ENCODE results near the gene TRIM46.

The TRIM46 gene

DNA sequence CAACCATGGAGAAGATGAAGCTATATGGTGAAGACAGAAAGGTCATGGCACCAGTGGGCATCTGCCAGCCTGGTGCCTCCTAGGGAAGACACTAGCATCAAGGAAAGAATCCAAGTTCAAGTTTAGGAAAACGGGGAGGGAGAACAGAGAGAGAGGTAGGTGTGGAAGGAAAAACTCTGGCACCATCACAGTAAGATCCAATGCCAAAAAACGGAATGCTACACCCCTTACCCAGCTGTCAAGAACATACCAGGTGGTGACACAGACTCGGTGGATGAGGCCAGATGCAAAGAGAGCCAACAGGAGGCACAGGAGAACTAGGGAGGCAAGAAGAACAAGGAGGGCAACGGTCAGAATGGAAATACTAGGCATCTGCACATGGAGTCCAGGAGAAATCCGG, 4.1 kb upstream of the TRIM46 start:
- no peak for TF ChIP-seq NFIC (IDR thresholded peaks at IDR 0.05)
- TF ChIP-seq TAF1 (IDR thresholded peaks at IDR 0.05; ENCODE audit: low read depth), result no peak
- TF ChIP-seq FOXM1 (IDR thresholded peaks at IDR 0.05; ENCODE audit: borderline replicate concordance, low read depth), result no peak

DNA sequence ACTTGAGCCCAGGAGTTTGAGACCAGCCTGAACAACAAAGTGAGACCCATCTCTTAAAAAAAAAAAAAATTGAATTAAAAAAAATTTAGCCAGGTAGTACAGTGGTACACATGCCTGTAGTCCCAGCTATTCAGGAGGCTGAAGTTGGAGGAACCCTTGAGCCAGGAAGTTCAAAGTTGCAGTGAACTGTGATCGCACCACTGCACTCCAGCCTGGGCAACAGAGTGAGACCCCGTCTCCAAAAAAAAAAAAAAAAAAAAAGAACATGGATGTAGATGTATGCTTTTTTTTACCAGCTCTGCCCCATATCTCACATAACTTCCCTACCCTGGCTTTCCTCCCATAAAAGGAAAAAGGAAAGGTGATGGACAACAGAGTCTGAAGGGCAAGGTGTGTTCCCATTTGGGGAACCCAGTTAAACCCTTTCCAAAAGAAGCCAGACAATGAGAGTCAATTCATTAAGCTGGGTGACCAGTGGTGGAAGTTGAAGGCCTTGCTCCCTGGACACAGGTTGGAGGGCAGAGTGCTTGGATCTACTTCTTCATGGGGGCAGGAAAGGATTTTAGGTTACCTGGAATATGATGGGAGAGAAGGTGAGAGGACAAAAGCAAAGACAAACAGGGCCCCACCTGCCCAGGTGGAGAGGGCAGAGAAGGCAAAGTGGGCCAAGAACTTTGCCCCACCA, 3.4 kb upstream of the TRIM46 start:
- TF ChIP-seq EP300 (IDR thresholded peaks at IDR 0.05; ENCODE audit: borderline replicate concordance), result no peak
- TF ChIP-seq EGR1 (IDR thresholded peaks at IDR 0.05), result no peak
- TF ChIP-seq TAF1 (IDR thresholded peaks at IDR 0.05; ENCODE audit: low read depth), result no peak
- TF ChIP-seq NFIC (IDR thresholded peaks at IDR 0.05), result no peak
- no peak for TF ChIP-seq FOXM1 (IDR thresholded peaks at IDR 0.05; ENCODE audit: borderline replicate concordance, low read depth)
- TF ChIP-seq CREB1 (IDR thresholded peaks at IDR 0.05; ENCODE audit: low read depth), result no peak
- no peak for TF ChIP-seq ZBTB7A (IDR thresholded peaks at IDR 0.05; ENCODE audit: low read depth)
- TF ChIP-seq CEBPB (IDR thresholded peaks at IDR 0.05), result no peak
- TF ChIP-seq, protein P1, sequence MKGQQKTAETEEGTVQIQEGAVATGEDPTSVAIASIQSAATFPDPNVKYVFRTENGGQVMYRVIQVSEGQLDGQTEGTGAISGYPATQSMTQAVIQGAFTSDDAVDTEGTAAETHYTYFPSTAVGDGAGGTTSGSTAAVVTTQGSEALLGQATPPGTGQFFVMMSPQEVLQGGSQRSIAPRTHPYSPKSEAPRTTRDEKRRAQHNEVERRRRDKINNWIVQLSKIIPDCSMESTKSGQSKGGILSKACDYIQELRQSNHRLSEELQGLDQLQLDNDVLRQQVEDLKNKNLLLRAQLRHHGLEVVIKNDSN (IDR thresholded peaks at IDR 0.05), result no peak
- no peak for TF ChIP-seq YY1 (IDR thresholded peaks at IDR 0.05; ENCODE audit: low read depth)
- no peak for TF ChIP-seq RAD21 (IDR thresholded peaks at IDR 0.05; ENCODE audit: low read depth)
- no peak for TF ChIP-seq TCF12 (IDR thresholded peaks at IDR 0.05; ENCODE audit: low read depth)
- TF ChIP-seq, protein P2, sequence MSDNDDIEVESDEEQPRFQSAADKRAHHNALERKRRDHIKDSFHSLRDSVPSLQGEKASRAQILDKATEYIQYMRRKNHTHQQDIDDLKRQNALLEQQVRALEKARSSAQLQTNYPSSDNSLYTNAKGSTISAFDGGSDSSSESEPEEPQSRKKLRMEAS (IDR thresholded peaks at IDR 0.05), result no peak
- no peak for TF ChIP-seq TEAD4 (IDR thresholded peaks at IDR 0.05)
- TF ChIP-seq, protein P3, sequence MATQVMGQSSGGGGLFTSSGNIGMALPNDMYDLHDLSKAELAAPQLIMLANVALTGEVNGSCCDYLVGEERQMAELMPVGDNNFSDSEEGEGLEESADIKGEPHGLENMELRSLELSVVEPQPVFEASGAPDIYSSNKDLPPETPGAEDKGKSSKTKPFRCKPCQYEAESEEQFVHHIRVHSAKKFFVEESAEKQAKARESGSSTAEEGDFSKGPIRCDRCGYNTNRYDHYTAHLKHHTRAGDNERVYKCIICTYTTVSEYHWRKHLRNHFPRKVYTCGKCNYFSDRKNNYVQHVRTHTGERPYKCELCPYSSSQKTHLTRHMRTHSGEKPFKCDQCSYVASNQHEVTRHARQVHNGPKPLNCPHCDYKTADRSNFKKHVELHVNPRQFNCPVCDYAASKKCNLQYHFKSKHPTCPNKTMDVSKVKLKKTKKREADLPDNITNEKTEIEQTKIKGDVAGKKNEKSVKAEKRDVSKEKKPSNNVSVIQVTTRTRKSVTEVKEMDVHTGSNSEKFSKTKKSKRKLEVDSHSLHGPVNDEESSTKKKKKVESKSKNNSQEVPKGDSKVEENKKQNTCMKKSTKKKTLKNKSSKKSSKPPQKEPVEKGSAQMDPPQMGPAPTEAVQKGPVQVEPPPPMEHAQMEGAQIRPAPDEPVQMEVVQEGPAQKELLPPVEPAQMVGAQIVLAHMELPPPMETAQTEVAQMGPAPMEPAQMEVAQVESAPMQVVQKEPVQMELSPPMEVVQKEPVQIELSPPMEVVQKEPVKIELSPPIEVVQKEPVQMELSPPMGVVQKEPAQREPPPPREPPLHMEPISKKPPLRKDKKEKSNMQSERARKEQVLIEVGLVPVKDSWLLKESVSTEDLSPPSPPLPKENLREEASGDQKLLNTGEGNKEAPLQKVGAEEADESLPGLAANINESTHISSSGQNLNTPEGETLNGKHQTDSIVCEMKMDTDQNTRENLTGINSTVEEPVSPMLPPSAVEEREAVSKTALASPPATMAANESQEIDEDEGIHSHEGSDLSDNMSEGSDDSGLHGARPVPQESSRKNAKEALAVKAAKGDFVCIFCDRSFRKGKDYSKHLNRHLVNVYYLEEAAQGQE (IDR thresholded peaks at IDR 0.05; ENCODE audit: low read depth), result no peak

DNA sequence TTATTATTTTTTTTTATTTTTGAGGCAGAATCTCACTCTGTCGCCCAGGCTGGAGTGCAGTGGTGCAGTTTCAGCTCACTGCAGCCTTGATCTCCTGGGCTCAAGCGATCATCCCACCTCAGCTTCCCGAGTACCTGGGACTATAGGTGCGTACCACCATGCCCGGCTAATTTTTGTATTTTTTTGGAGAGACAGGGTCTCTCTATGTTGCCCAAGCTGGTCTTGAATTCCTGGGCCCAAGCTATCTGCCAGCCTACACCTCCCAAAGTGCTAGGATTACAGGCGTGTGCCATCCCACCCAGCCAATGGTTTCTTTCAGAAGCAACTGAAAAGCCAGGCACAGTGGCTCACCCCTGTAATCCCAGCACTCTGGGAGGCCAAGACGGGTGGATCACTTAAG, 2.8 kb upstream of the TRIM46 start:
- no peak for TF ChIP-seq TEAD4 (IDR thresholded peaks at IDR 0.05)
- TF ChIP-seq, protein P1 (IDR thresholded peaks at IDR 0.05), result no peak
- no peak for TF ChIP-seq NFIC (IDR thresholded peaks at IDR 0.05)
- no peak for TF ChIP-seq TAF1 (IDR thresholded peaks at IDR 0.05; ENCODE audit: low read depth)
- no peak for TF ChIP-seq ZBTB7A (IDR thresholded peaks at IDR 0.05; ENCODE audit: low read depth)
- no peak for TF ChIP-seq YY1 (IDR thresholded peaks at IDR 0.05; ENCODE audit: low read depth)
- no peak for TF ChIP-seq CEBPB (IDR thresholded peaks at IDR 0.05)
- TF ChIP-seq EGR1 (IDR thresholded peaks at IDR 0.05), result no peak
- TF ChIP-seq, protein P2 (IDR thresholded peaks at IDR 0.05), result no peak

DNA sequence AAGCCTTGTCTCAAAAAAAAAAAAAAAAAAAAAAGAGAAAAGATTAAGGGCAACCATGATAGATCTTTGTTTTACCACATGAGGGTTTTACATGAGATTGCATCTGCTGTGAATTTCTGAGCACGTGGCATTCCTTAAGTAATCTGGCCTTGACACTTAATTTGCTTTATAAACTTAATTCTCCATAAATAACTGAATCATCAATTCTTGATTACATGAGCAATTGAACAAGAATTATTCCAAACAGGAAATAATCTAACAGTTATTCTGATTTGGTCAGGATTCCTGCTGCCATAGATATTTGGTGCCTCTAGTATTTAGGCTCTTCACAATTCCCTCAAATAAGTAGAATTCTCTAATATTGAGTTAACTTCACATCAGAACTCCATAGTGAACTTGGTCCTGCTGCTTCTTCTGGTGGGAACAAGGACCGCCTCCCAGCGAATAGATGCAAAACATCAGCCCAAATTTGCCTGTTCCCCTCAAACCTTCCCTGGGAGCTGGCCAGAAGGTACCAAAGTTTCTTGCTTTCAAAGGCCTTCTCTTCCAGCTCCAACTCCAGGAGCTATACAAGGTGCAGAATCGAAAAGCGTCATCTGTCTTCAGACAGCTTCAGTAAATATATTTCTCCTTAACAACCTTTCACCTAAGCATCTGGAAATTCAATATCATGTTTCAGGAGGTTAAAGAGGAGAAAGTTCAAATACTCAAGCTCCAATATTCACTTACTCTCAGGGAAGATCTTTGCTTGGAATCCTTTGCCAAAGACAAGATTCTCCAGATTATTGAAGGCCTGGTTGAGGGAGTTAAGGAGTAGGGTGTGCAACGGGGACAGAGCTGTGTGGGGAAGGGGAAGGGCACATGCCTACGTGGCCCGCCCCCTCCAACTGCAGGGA, 1.6 kb upstream of the TRIM46 start:
- TF ChIP-seq YY1 (IDR thresholded peaks at IDR 0.05; ENCODE audit: low read depth) (no peak), TAF1 (IDR thresholded peaks at IDR 0.05; ENCODE audit: low read depth) (no peak), NFIC (IDR thresholded peaks at IDR 0.05) (no peak), TEAD4 (IDR thresholded peaks at IDR 0.05) (no peak), ZBTB7A (IDR thresholded peaks at IDR 0.05; ENCODE audit: low read depth) (no peak), CEBPB (IDR thresholded peaks at IDR 0.05) (no peak)
- TF ChIP-seq, protein P1 (IDR thresholded peaks at IDR 0.05), result no peak
- TF ChIP-seq, protein P3 (IDR thresholded peaks at IDR 0.05; ENCODE audit: low read depth), result no peak
- TF ChIP-seq, protein P2 (IDR thresholded peaks at IDR 0.05), result no peak

Data from Ishikawa (cell line).